H9 (cell line): Measurements from ENCODE around the gene ICE2. TPM values are rescaled to one million over a fixed set of nuclear protein-coding genes. Genes with fewer than 3 reads are reported as not detected.

Source experiments
- DNase-seq: peaks from one replicate; pipeline ENCODE4 v3.0.0-alpha.2; 2017
- H2AFZ ChIP-seq: one replicate; pipeline ENCODE4 v1.6.1; 2013; ENCODE audit warnings: mild to moderate bottlenecking, low read length, control low read depth, moderate library complexity
- H2AK5ac ChIP-seq: 2 replicates; pipeline ENCODE4 v1.6.1; 2013; ENCODE audit warnings: low read length, control low read depth, mixed read lengths; ENCODE audit not compliant: insufficient read length
- H2BK120ac ChIP-seq: one replicate; pipeline ENCODE4 v1.6.1; 2013; ENCODE audit warnings: low read depth, mild to moderate bottlenecking, low read length, control low read depth, inconsistent platforms; ENCODE audit not compliant: poor library complexity, severe bottlenecking
- H2BK12ac ChIP-seq: 2 replicates; pipeline ENCODE4 v1.6.1; 2013; ENCODE audit warnings: low read length, control low read depth, mixed read lengths, low read depth; ENCODE audit not compliant: insufficient read length
- H2BK15ac ChIP-seq: 2 replicates; pipeline ENCODE4 v1.6.1; 2013; ENCODE audit warnings: low read depth, low read length, control low read depth
- H2BK20ac ChIP-seq: one replicate; pipeline ENCODE4 v1.6.1; 2013; ENCODE audit warnings: low read depth, mild to moderate bottlenecking, low read length, control low read depth, inconsistent platforms; ENCODE audit not compliant: poor library complexity, severe bottlenecking
- H2BK5ac ChIP-seq: 2 replicates; pipeline ENCODE4 v1.6.1; 2013; ENCODE audit warnings: low read length, control low read depth, mixed read lengths; ENCODE audit not compliant: insufficient read length
- H3K14ac ChIP-seq: 2 replicates; pipeline ENCODE4 v1.6.1; 2013; ENCODE audit warnings: low read length, control low read depth; ENCODE audit not compliant: insufficient read depth
- H3K18ac ChIP-seq: 2 replicates; pipeline ENCODE4 v1.6.1; 2013; ENCODE audit warnings: low read depth, mild to moderate bottlenecking, mixed read lengths, low read length, control low read depth; ENCODE audit not compliant: insufficient read length
- H3K23ac ChIP-seq: 2 replicates; pipeline ENCODE4 v1.6.1; 2013; ENCODE audit warnings: low read length, control low read depth, mixed read lengths, low read depth; ENCODE audit not compliant: insufficient read length
- H3K23me2 ChIP-seq: 2 replicates; pipeline ENCODE4 v1.6.1; 2013; ENCODE audit warnings: low read depth, mild to moderate bottlenecking, mixed read lengths, low read length, control low read depth; ENCODE audit not compliant: insufficient read length, poor library complexity, severe bottlenecking
- H3K27ac ChIP-seq: 2 replicates; pipeline ENCODE4 v1.5.1; 2013; ENCODE audit warnings: low read length, control low read depth, mixed read lengths, low read depth; ENCODE audit not compliant: insufficient read length
- H3K27me3 ChIP-seq: 2 replicates; pipeline ENCODE4 v1.6.1; 2013; ENCODE audit warnings: low read length, control low read depth, inconsistent platforms; ENCODE audit not compliant: insufficient read depth
- H3K4ac ChIP-seq: 2 replicates; pipeline ENCODE4 v1.6.1; 2013; ENCODE audit warnings: low read depth, mild to moderate bottlenecking, control low read depth, inconsistent platforms, low read length, moderate library complexity
- H3K4me1 ChIP-seq: 2 replicates; pipeline ENCODE4 v1.6.1; 2013; ENCODE audit warnings: low read length, control low read depth, inconsistent platforms; ENCODE audit not compliant: insufficient read depth
- H3K4me2 ChIP-seq: 2 replicates; pipeline ENCODE4 v1.6.1; 2013; ENCODE audit warnings: low read length, control low read depth, mixed read lengths; ENCODE audit not compliant: insufficient read length, insufficient read depth
- H3K56ac ChIP-seq: 2 replicates; pipeline ENCODE4 v1.6.1; 2013; ENCODE audit warnings: low read depth, mild to moderate bottlenecking, mixed read lengths, low read length, control low read depth; ENCODE audit not compliant: insufficient read length
- H3K79me1 ChIP-seq: 2 replicates; pipeline ENCODE4 v1.6.1; 2013; ENCODE audit warnings: low read depth, mild to moderate bottlenecking, moderate library complexity, low read length, control low read depth, inconsistent platforms; ENCODE audit not compliant: insufficient read depth, poor library complexity, severe bottlenecking
- H3K79me2 ChIP-seq: 2 replicates; pipeline ENCODE4 v1.6.1; 2013; ENCODE audit warnings: low read length, control low read depth, inconsistent platforms; ENCODE audit not compliant: insufficient read depth
- H3K9ac ChIP-seq: 2 replicates; pipeline ENCODE4 v1.6.1; 2013; ENCODE audit warnings: low read length, control low read depth, mixed read lengths; ENCODE audit not compliant: insufficient read length; ENCODE audit errors: extremely low read depth
- H3K9me3 ChIP-seq: one replicate; pipeline ENCODE4 v1.6.1; 2013; ENCODE audit warnings: low read depth, low read length, inconsistent platforms; ENCODE audit not compliant: control insufficient read depth
- H3T11ph ChIP-seq: one replicate; pipeline ENCODE4 v1.6.1; 2013; ENCODE audit warnings: mild to moderate bottlenecking, low read length, control low read depth, inconsistent platforms
- H4K20me1 ChIP-seq: one replicate; pipeline ENCODE4 v1.6.1; 2013; ENCODE audit not compliant: control insufficient read depth, insufficient read length, insufficient read depth
- H4K5ac ChIP-seq: 2 replicates; pipeline ENCODE4 v1.6.1; 2013; ENCODE audit warnings: low read depth, mild to moderate bottlenecking, mixed read lengths, low read length, control low read depth; ENCODE audit not compliant: insufficient read length
- H4K8ac ChIP-seq: replicated peaks from 2 replicates; pipeline ENCODE4 v1.6.1; 2013; ENCODE audit warnings: low read length, control low read depth, mixed read lengths, low read depth; ENCODE audit not compliant: insufficient read length
- H4K91ac ChIP-seq: 2 replicates; pipeline ENCODE4 v1.6.1; 2013; ENCODE audit warnings: low read depth, mild to moderate bottlenecking, moderate library complexity, mixed read lengths, low read length, control low read depth; ENCODE audit not compliant: insufficient read length
- H3K27ac Mint-ChIP-seq, 3 experiments: 2 replicates in 2 of 3; 3 replicates in 1 of 3; pipeline ENCODE4 v1.8.0; 2020 to 2021; ENCODE audit warnings: mixed read lengths in 3 of 3, mild to moderate bottlenecking in 1 of 3, moderate library complexity in 1 of 3
- H3K27me3 Mint-ChIP-seq: 2 replicates; pipeline ENCODE4 v1.8.0; 2021; ENCODE audit warnings: low read depth, mild to moderate bottlenecking, moderate library complexity, mixed read lengths
- H3K36me3 Mint-ChIP-seq, 3 experiments: 2 replicates in 2 of 3; 3 replicates in 1 of 3; pipeline ENCODE4 v1.8.0; 2020 to 2021; ENCODE audit warnings: low read depth in 3 of 3, mixed read lengths in 3 of 3; ENCODE audit not compliant: insufficient read depth in 1 of 3
- H3K4me1 Mint-ChIP-seq, 2 experiments: 2 replicates each; pipeline ENCODE4 v1.8.0; 2020; ENCODE audit warnings: mixed read lengths in 2 of 2
- H3K4me3 Mint-ChIP-seq, 2 experiments: 2 replicates in 1 of 2; 3 replicates in 1 of 2; pipeline ENCODE4 v1.8.0; 2020 to 2021; ENCODE audit warnings: mild to moderate bottlenecking in 2 of 2, mixed read lengths in 2 of 2, moderate library complexity in 1 of 2
- H3K9me3 Mint-ChIP-seq, 2 experiments: 2 replicates in 1 of 2; 3 replicates in 1 of 2; pipeline ENCODE4 v1.8.0; 2020; ENCODE audit warnings: mild to moderate bottlenecking in 2 of 2, mixed read lengths in 2 of 2, moderate library complexity in 1 of 2
- WGBS: extraction: QIAGEN DNeasy Blood & Tissue Kit; methylation state at CpG from one replicate; pipeline ENCODE4 v1.1.7; 2013; ENCODE audit warnings: missing lambda C conversion rate, low lambda C conversion rate, mixed read lengths; ENCODE audit not compliant: insufficient read length; ENCODE audit errors: extremely low coverage; 5-methylcytosine and 5-hydroxymethylcytosine counted together
- total RNA-seq: library from RNA; stranded (reverse); gene quantifications from 2 replicates; pipeline ENCODE4 v1.2.1, GENCODE V29; 2021
- TF ChIP-seq, protein P1 (sequence below): fragments of 200-600 bp; sonication (generic); conservative IDR thresholded peaks from 3 replicates; pipeline ENCODE4 v1.8.0; 2021; ENCODE audit warnings: antibody characterized with exemption, mild to moderate bottlenecking

ICE2 gene
- total RNA-seq, 1 experiment from 2014 or later, result 76.3 TPM

DNA sequence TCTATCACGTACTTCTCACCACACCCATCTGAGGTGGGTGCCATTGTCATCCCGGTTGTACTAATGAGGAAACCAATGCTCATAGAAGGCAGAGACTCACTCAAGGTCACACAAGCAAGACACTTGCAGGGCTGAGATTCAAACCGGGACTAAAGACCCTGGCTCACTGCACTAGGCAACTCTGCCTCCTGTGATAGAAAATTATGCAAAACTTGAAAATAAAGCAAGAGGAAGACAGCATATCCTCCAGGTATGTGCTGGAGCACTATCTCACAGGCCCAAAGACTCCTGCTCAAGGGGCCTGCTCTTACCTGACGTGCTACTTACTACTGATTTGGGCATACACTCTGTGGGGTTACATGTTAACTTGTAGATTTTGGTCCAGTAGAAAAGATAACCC lies 106.7 kb downstream of the ICE2 start:
- H4K91ac ChIP-seq, result no peak overlapping the region
- H3K4ac ChIP-seq, result no peak overlapping the region
- no peaks in the 10 kb centered on the region for H3K4me1 ChIP-seq
- H3K23ac ChIP-seq, result no peak overlapping the region
- no peak overlapping the region for H3K56ac ChIP-seq
- no peak overlapping the region for H4K8ac ChIP-seq
- H3K23me2 ChIP-seq, result no peaks in the 10 kb centered on the region
- H3T11ph ChIP-seq, result no peak overlapping the region
- Mint-ChIP-seq H3K4me1 (peaks cover 20 to 22% of the 10 kb centered on the region in 2 experiments), H3K36me3 (peaks cover 0 to 13% (median 0%) of the 10 kb centered on the region in 3 experiments; a peak in 3 of 7 replicates), H3K4me3 (no peak overlapping the region), H3K27ac (no peak overlapping the region), H3K9me3 (no peaks in the 10 kb centered on the region), H3K27me3 (peaks cover 55% of the 10 kb centered on the region)
- no peak overlapping the region for H2AK5ac ChIP-seq
- H4K20me1 ChIP-seq, result no peaks in the 10 kb centered on the region
- whole genome bisulfite sequencing, result no CpG with 5 or more reads among the region's 4 CpGs
- H2BK15ac ChIP-seq, result no peak overlapping the region
- H2BK120ac ChIP-seq, result no peak overlapping the region
- H2AFZ ChIP-seq, result no peak overlapping the region
- H3K18ac ChIP-seq, result no peak overlapping the region
- no peak overlapping the region for H2BK5ac ChIP-seq
- H3K9me3 ChIP-seq, result no peaks in the 10 kb centered on the region
- H4K5ac ChIP-seq, result no peak overlapping the region
- H2BK20ac ChIP-seq, result no peak overlapping the region
- no peak for DNase-seq
- no peak overlapping the region for H3K27ac ChIP-seq
- H2BK12ac ChIP-seq, result no peak overlapping the region
- H3K9ac ChIP-seq, result no peak overlapping the region
- H3K27me3 ChIP-seq, result no peaks in the 10 kb centered on the region
- no peak overlapping the region for H3K14ac ChIP-seq
- no peak overlapping the region for H3K4me2 ChIP-seq
- H3K79me2 ChIP-seq, result no peaks in the 10 kb centered on the region
- TF ChIP-seq, protein P1, sequence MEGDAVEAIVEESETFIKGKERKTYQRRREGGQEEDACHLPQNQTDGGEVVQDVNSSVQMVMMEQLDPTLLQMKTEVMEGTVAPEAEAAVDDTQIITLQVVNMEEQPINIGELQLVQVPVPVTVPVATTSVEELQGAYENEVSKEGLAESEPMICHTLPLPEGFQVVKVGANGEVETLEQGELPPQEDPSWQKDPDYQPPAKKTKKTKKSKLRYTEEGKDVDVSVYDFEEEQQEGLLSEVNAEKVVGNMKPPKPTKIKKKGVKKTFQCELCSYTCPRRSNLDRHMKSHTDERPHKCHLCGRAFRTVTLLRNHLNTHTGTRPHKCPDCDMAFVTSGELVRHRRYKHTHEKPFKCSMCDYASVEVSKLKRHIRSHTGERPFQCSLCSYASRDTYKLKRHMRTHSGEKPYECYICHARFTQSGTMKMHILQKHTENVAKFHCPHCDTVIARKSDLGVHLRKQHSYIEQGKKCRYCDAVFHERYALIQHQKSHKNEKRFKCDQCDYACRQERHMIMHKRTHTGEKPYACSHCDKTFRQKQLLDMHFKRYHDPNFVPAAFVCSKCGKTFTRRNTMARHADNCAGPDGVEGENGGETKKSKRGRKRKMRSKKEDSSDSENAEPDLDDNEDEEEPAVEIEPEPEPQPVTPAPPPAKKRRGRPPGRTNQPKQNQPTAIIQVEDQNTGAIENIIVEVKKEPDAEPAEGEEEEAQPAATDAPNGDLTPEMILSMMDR, result no peak
- no peaks in the 10 kb centered on the region for H3K79me1 ChIP-seq
